ENCODE data around the gene KCNA10.

KCNA10 gene

DNA sequence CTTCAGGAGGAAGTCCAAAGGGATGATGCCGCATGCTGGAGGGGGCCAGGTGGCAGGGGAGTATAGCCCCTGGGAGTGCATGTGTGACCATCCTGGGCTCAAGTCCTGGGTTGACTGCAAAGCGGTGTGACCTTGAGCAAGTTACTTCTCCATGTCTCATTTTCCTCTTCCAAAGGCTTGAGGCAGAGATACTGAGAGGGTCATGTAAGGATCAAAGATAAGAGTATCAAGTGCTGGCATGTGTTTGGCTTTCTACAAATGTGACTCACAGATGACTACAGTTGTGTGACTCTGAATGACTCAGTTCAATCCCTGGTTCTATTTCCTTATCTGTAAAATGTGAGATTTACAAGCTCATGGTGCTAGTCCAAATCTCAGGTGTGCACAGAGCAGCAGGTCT lies 41.9 kb downstream of the KCNA10 start:
- DNase-seq = no peak

GRCh38 chr1:110476028-110476765 lies 42.8 kb downstream of the KCNA10 start:
- no peak for DNase-seq

DNA sequence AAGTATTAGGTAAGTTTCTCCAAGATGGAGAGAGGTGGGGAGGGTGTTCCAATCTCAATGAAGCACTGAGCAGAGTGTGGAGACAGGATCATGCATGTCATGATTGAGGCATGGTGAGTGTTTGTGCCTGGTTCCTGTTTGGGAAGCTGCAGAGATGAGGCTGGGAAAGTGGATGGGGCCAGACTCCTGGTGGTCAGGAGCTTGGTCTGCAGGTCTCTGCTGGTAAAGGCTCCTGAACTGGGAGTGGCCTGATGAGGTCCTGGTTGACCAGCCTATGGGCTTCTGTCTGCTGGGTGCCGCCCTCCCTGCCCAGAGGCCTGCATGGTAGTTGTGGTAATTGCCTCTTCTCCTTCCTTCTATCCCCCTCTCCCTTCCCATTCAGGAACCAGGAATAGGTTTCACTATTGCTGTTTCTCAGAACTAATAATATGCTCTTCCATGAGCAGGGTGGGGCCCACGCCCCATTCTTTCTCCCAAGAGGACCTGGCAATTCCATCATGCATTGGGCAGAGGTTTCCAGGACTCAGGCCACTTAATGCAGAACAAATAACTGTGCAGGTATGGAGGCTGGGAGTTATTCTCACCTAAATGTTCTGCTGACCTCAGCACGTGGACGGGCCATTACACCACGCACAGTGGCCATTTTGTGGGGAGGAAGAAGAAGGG lies 43.5 kb downstream of the KCNA10 start:
- DNase-seq = no peak

DNA sequence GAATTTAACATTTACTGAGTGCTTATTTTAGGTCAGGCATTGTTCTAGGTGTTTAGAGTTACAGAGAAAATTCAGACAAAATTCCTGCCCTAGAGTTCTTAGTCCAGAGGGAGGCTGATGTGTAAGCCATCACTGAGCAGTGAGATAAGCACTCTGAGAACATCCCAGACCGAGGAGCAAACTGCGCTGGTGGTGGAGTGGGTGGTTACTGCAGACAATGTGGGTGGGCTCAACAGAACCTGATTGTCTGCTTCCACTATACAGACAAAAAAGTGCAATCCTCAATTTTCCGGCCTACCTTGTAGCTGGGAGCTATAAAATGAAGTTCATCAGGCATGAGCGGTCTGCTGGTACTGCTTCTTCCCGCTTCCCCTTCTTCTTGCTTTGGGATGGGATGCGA lies 44.5 kb downstream of the KCNA10 start:
- no peak for DNase-seq

DNA sequence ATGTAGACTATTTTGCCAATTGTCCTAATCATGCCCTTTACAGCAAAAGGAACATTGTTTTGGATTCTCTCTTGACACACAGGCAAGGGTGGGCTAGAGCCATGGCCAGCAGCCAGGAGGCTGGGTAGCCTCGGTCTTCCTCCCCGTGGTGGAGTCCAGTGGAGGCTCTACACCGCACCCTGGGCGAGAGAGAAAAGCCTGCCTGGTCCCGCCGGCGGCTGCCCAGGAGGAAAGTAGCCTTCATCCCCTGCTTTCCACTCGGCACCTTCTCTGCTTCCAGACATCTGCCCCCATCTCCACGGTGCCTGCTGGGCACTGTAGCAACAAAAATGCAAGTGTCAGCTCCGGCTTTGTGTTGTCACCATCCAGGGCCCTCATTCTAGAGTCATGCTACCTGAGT lies 46.4 kb downstream of the KCNA10 start:
- DNase-seq = no peak

DNA sequence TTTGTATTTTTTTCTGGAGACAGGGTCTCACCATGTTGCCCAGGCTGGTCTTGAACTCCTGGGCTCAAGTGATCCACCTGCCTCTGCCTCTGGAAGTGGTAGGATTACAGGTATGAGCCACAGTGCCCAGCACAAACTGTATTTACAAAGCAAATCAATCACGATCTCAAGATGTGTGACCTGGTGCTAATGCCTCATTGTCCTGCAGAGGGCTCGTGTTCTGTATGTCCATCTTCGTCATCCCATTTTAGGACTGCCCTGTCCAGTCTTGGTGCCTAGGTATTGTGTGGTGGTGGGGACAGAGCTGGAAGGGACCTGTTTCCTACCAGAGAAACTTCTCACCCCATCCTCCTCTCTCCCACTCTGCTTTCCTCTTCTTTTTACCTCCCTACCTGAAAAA lies 47.8 kb downstream of the KCNA10 start:
- no peak for DNase-seq

Data from central memory CD4-positive, alpha-beta T cell (primary cell).